ENCODE data around the gene NAALADL2.
"Not testable (repeated sequence)": the region's sequence is repeated elsewhere in the genome, so short reads cannot be mapped to it uniquely, and the experiment has no call there.

- TF ChIP-seq JUN (IDR thresholded peaks at IDR 0.05; ENCODE audit: borderline replicate concordance, insufficient read depth, insufficient read length, low read depth); POLR2A (IDR thresholded peaks at IDR 0.05; ENCODE audit: low read depth, low read length); EZH2 (IDR thresholded peaks at IDR 0.05; ENCODE audit: borderline replicate concordance, low read depth, low read length, severe bottlenecking); CTCF (IDR thresholded peaks at IDR 0.05; ENCODE audit: extremely low read depth in 1 of 2, insufficient read depth in 1 of 2, low read depth in 1 of 2, low read length in 2 of 2); MYC (IDR thresholded peaks at IDR 0.05; ENCODE audit: low read depth, low read length); FOS (IDR thresholded peaks at IDR 0.05; ENCODE audit: borderline replicate concordance, insufficient read depth, low read length); MAX (IDR thresholded peaks at IDR 0.05; ENCODE audit: insufficient read depth, insufficient read length); POLR2AphosphoS5 (IDR thresholded peaks at IDR 0.05; ENCODE audit: insufficient read depth, low read depth, low read length); GATA2 (IDR thresholded peaks at IDR 0.05; ENCODE audit: insufficient read depth, insufficient read length, low read depth, low read length): not testable (repeated sequence)
Observed at GRCh38 chr3:175173117-175173516, 314.0 kb downstream of the NAALADL2 start.

Measured in endothelial cell of umbilical vein (primary cell).